ENCODE measurements around the gene RFC3. TPM values are rescaled to one million over a fixed set of nuclear protein-coding genes. Genes with fewer than 3 reads are reported as not detected.

RFC3 gene
- total RNA-seq, 5 donors from 2014 or later (not counting 1 experiment from before 2014, with no cell fraction given): 5.7 to 8.7 (median 6.1) TPM

DNA sequence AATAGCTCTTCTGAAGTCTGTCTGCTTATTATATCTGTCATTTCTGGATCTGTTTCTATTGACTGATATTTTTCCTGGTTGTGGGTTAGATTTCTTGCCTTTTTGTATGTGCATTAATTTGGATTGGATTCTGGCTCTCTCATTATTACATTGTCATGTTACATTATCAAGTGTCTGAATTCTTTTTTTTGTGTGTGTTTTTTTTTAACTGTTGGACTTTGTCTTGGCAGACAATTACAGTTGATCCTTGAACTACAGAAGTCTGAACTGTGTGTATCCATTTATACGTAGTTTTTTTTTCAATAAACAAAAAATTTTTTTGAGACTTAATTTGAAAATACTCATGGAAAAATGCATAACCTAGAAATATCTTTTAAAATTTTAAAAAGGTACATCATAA, 22.5 kb downstream of the RFC3 start:
- POLR2A ChIA-PET: no interaction called here
- Histone ChIP-seq H3K4me1 (ENCODE audit: control insufficient read depth in 1 of 2, extremely low read depth in 1 of 2, insufficient read depth in 2 of 2, low read length in 2 of 2) (no peaks in the 10 kb centered on the region), H3K27ac (ENCODE audit: low read length) (no peak overlapping the region), H3K27me3 (replicated peaks in 1 of 2; ENCODE audit: control insufficient read depth in 2 of 2, extremely low read depth in 1 of 2, insufficient read depth in 2 of 2, low read length in 1 of 2) (no peaks in the 10 kb centered on the region), H3K9me3 (no peaks in the 10 kb centered on the region), H3K4me3 (ENCODE audit: control insufficient read depth in 1 of 2, extremely low read depth in 1 of 2, low read length in 1 of 2) (no peak overlapping the region), H3K36me3 (ENCODE audit: control insufficient read depth in 2 of 2, extremely low read depth in 1 of 2, insufficient read depth in 1 of 2, low read length in 1 of 2) (no peaks in the 10 kb centered on the region)
- Mint-ChIP-seq H3K36me3 (peaks cover 45% of the 10 kb centered on the region), H3K27me3 (no peaks in the 10 kb centered on the region), H3K9me3 (no peaks in the 10 kb centered on the region), H3K27ac (no peak overlapping the region), H3K4me3 (no peak overlapping the region), H3K4me1 (no peaks in the 10 kb centered on the region)
- WGBS (ENCODE audit: insufficient coverage): no CpG with 5 or more reads among the region's 1 CpG
- DNase-seq: no peak
- CTCF ChIA-PET: interaction anchor here in 1 of 2 donors (0.6 to 1.3 kb wide), 2 partner anchors 9 to 588 kb away, joined by 3 read pairs; no protein-coding TSS in a partner anchor
- no peak for ATAC-seq (replicated peaks in 1 of 4)

DNA sequence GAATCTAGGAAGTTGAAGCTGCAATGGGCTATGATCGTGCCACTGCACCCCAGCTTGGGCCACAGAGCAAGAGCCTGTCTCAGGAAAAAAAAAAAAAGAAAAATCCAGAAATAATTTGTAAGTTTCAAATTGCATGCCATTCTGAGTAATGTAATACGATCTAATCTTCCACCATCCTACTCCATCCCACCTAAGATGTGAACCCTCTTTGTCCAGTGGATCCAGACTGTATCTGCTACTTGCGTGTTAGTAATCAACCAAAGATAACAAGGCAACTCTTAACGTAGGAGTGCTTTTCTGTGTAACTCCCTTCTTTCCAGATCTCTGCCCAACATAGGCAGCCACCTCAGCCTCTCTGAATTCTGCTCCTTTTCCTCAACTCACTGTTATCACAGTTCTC, 24.3 kb downstream of the RFC3 start:
- Histone ChIP-seq H3K4me3 (ENCODE audit: control insufficient read depth in 1 of 2, extremely low read depth in 1 of 2, low read length in 1 of 2) (no peak overlapping the region), H3K4me1 (ENCODE audit: control insufficient read depth in 1 of 2, extremely low read depth in 1 of 2, insufficient read depth in 2 of 2, low read length in 2 of 2) (no peaks in the 10 kb centered on the region), H3K27ac (ENCODE audit: low read length) (no peak overlapping the region), H3K36me3 (ENCODE audit: control insufficient read depth in 2 of 2, extremely low read depth in 1 of 2, insufficient read depth in 1 of 2, low read length in 1 of 2) (no peaks in the 10 kb centered on the region), H3K9me3 (no peaks in the 10 kb centered on the region), H3K27me3 (replicated peaks in 1 of 2; ENCODE audit: control insufficient read depth in 2 of 2, extremely low read depth in 1 of 2, insufficient read depth in 2 of 2, low read length in 1 of 2) (no peaks in the 10 kb centered on the region)
- no peaks in the 10 kb centered on the region for H3K4me1 Mint-ChIP-seq
- CTCF ChIA-PET: no interaction called here
- H3K4me3 Mint-ChIP-seq: no peak overlapping the region
- ATAC-seq (replicated peaks in 1 of 4) (no peak), DNase-seq (no peak)
- no peaks in the 10 kb centered on the region for H3K27me3 Mint-ChIP-seq
- 71% methylated on average over 2 of the region's 4 CpGs for WGBS (ENCODE audit: insufficient coverage)
- H3K36me3 Mint-ChIP-seq: peaks cover 49% of the 10 kb centered on the region
- H3K27ac Mint-ChIP-seq: no peak overlapping the region
- no peaks in the 10 kb centered on the region for H3K9me3 Mint-ChIP-seq
- POLR2A ChIA-PET: no interaction called here

DNA sequence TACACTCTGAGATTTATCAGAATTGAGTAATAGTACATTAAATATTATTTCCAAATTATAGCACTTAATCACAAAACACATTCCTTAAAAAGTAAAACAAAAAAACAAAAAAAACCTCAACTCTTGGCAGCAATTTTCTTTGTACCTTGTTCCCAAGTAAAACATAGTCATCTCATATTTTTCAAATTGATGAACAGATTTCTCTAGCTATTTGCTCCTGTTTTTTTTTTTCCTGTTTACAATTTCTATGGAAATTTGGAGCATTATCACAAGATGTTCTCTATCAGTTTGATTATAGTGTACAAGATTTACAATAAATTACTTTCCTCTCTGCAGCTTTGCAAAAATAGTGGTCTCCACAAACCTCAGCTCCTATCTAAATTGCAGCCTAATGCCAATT, 25.0 kb downstream of the RFC3 start:
- no peak overlapping the region for H3K27ac Mint-ChIP-seq
- Histone ChIP-seq H3K4me3 (ENCODE audit: control insufficient read depth in 1 of 2, extremely low read depth in 1 of 2, low read length in 1 of 2) (no peak overlapping the region), H3K36me3 (ENCODE audit: control insufficient read depth in 2 of 2, extremely low read depth in 1 of 2, insufficient read depth in 1 of 2, low read length in 1 of 2) (no peaks in the 10 kb centered on the region), H3K27ac (ENCODE audit: low read length) (no peak overlapping the region), H3K9me3 (no peaks in the 10 kb centered on the region), H3K4me1 (ENCODE audit: control insufficient read depth in 1 of 2, extremely low read depth in 1 of 2, insufficient read depth in 2 of 2, low read length in 2 of 2) (no peaks in the 10 kb centered on the region), H3K27me3 (replicated peaks in 1 of 2; ENCODE audit: control insufficient read depth in 2 of 2, extremely low read depth in 1 of 2, insufficient read depth in 2 of 2, low read length in 1 of 2) (no peaks in the 10 kb centered on the region)
- ChIA-PET CTCF (no interaction called here), POLR2A (no interaction called here)
- no peaks in the 10 kb centered on the region for H3K27me3 Mint-ChIP-seq
- no peak for DNase-seq
- H3K9me3 Mint-ChIP-seq: no peaks in the 10 kb centered on the region
- peaks cover 51% of the 10 kb centered on the region for H3K36me3 Mint-ChIP-seq
- ATAC-seq (replicated peaks in 1 of 4): no peak
- H3K4me3 Mint-ChIP-seq: no peak overlapping the region
- no peaks in the 10 kb centered on the region for H3K4me1 Mint-ChIP-seq

DNA sequence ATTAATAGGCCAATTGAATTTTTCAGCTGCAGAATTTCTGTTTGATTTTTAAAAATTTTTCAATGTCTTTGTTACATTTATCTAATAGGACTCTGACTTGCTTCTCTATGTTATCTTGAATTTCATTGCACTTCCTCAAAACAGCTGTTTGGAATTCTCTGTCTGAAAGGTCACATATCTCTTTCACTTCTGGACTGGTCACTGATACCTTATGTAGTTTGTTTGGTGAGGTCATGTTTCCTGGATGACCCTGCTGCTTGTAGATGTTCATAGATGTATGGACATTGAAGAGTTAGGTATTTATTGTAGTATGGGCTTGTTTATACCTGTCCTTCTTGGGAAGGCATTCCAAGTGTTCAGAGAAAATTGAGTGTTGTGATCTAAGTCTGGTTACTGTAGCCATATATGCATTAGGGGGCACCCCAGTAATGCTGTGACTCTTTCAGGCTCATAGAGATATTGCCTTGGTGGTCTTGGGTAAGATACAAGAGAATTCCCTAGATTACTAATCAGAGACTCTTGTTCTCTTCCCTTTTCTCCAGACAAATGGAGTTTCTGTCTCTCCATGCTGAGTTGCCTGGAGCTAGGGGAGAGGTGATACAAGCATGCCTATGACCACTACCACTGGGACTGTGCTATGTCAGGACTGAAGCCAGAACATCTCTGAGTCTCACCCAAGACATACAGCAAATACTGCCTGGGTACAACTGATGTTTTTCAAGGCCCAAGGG, 27.8 kb downstream of the RFC3 start:
- H3K9me3 ChIP-seq: no peaks in the 10 kb centered on the region
- no peak overlapping the region for H3K27ac ChIP-seq (ENCODE audit: low read length)
- POLR2A ChIA-PET: no interaction called here
- H3K4me1 ChIP-seq (ENCODE audit: control insufficient read depth in 1 of 2, extremely low read depth in 1 of 2, insufficient read depth in 2 of 2, low read length in 2 of 2): no peaks in the 10 kb centered on the region
- Mint-ChIP-seq H3K9me3 (no peaks in the 10 kb centered on the region), H3K36me3 (peaks cover 51% of the 10 kb centered on the region), H3K27me3 (no peaks in the 10 kb centered on the region), H3K4me3 (no peak overlapping the region), H3K27ac (no peak overlapping the region), H3K4me1 (no peaks in the 10 kb centered on the region)
- DNase-seq (no peak), ATAC-seq (replicated peaks in 1 of 4) (no peak)
- H3K36me3 ChIP-seq (ENCODE audit: control insufficient read depth in 2 of 2, extremely low read depth in 1 of 2, insufficient read depth in 1 of 2, low read length in 1 of 2): peaks cover 0 to 2% of the 10 kb centered on the region in 2 donors
- CTCF ChIA-PET: no interaction called here
- no peaks in the 10 kb centered on the region for H3K27me3 ChIP-seq (replicated peaks in 1 of 2; ENCODE audit: control insufficient read depth in 2 of 2, extremely low read depth in 1 of 2, insufficient read depth in 2 of 2, low read length in 1 of 2)
- H3K4me3 ChIP-seq (ENCODE audit: control insufficient read depth in 1 of 2, extremely low read depth in 1 of 2, low read length in 1 of 2): no peak overlapping the region

DNA sequence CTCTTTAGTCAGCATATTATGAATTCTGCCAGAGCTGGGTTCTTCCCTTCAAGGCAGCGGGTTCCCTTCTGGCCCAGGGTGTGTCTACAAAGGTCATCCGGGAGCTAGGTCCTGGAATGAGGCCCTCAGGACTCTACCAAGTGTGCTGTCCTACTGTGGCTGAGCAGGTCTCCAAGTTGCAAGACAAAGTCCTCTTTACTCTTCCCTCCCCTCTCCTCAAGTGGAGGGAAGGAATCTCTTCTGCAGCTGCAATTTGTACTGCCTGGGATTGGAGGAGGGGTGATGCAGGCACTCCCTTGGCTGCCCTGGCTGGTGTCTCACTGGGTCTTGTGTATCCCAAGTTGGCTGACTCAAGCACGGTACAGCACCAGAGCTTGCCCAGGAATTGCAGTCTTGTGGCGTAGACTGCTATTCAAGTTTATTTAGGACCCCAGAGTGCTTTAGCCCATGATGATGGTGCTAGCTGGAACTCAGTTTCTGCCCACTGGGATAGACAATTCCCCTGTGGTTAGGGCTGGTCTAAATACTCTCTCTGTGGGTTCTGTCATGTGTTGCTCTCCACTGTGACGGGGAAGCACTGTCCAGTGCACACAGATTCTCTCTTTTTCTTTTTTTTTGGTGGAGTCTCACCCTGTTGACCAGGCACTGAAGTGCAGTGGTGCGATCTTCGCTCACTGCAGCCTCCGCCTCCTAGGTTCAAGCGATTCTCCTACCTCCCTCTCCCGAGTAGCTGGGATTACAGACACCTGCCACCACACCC, 28.5 kb downstream of the RFC3 start:
- CTCF ChIA-PET: interaction anchor here in 1 of 2 donors (0.6 kb wide), 1 partner anchor 30 kb away, joined by 3 read pairs; no protein-coding TSS in a partner anchor
- Histone ChIP-seq H3K9me3 (no peaks in the 10 kb centered on the region), H3K4me3 (ENCODE audit: control insufficient read depth in 1 of 2, extremely low read depth in 1 of 2, low read length in 1 of 2) (no peak overlapping the region), H3K4me1 (ENCODE audit: control insufficient read depth in 1 of 2, extremely low read depth in 1 of 2, insufficient read depth in 2 of 2, low read length in 2 of 2) (no peaks in the 10 kb centered on the region), H3K36me3 (ENCODE audit: control insufficient read depth in 2 of 2, extremely low read depth in 1 of 2, insufficient read depth in 1 of 2, low read length in 1 of 2) (peaks cover 0 to 2% of the 10 kb centered on the region in 2 donors), H3K27me3 (replicated peaks in 1 of 2; ENCODE audit: control insufficient read depth in 2 of 2, extremely low read depth in 1 of 2, insufficient read depth in 2 of 2, low read length in 1 of 2) (no peaks in the 10 kb centered on the region), H3K27ac (ENCODE audit: low read length) (no peak overlapping the region)
- H3K36me3 Mint-ChIP-seq: peaks cover 54% of the 10 kb centered on the region
- H3K4me3 Mint-ChIP-seq: no peak overlapping the region
- no peaks in the 10 kb centered on the region for H3K27me3 Mint-ChIP-seq
- DNase-seq: no peak
- 100% methylated on average over 4 of the region's 10 CpGs for WGBS (ENCODE audit: insufficient coverage)
- H3K9me3 Mint-ChIP-seq: no peaks in the 10 kb centered on the region
- ATAC-seq (replicated peaks in 1 of 4): no peak
- POLR2A ChIA-PET: no interaction called here
- no peaks in the 10 kb centered on the region for H3K4me1 Mint-ChIP-seq
- H3K27ac Mint-ChIP-seq: no peak overlapping the region

DNA sequence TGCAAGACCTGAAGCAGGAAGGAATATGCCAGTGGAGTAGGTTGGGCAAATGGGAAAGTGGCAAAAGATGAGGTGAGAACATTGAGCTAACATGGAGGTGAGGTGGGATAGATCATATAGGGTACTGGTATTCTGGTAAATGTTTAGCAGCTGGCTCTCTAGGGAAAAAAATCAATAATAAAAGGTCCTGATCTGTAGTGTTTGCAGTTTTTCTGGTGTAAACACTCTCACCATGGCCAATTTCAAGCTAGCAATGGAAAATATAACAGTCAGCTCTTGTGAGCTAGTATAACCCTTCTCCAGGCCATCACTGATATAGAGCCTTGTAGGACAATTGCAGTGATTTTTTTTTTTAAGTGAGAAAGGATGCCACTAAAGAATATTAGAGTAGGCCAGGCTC, 31.3 kb downstream of the RFC3 start:
- Mint-ChIP-seq H3K36me3 (peaks cover 50% of the 10 kb centered on the region), H3K9me3 (no peaks in the 10 kb centered on the region), H3K4me1 (no peaks in the 10 kb centered on the region), H3K27ac (no peak overlapping the region), H3K27me3 (no peaks in the 10 kb centered on the region), H3K4me3 (no peak overlapping the region)
- no peaks in the 10 kb centered on the region for H3K4me1 ChIP-seq (ENCODE audit: control insufficient read depth in 1 of 2, extremely low read depth in 1 of 2, insufficient read depth in 2 of 2, low read length in 2 of 2)
- ATAC-seq (replicated peaks in 1 of 4): no peak
- DNase-seq: no peak
- CTCF ChIA-PET: interaction anchor here in 1 of 2 donors (1.2 kb wide), 1 partner anchor 8 kb away, joined by 3 read pairs; no protein-coding TSS in a partner anchor
- POLR2A ChIA-PET: no interaction called here
- H3K4me3 ChIP-seq (ENCODE audit: control insufficient read depth in 1 of 2, extremely low read depth in 1 of 2, low read length in 1 of 2): no peak overlapping the region
- peaks cover 0 to 2% of the 10 kb centered on the region in 2 donors for H3K36me3 ChIP-seq (ENCODE audit: control insufficient read depth in 2 of 2, extremely low read depth in 1 of 2, insufficient read depth in 1 of 2, low read length in 1 of 2)
- H3K27me3 ChIP-seq (replicated peaks in 1 of 2; ENCODE audit: control insufficient read depth in 2 of 2, extremely low read depth in 1 of 2, insufficient read depth in 2 of 2, low read length in 1 of 2): no peaks in the 10 kb centered on the region
- H3K27ac ChIP-seq (ENCODE audit: low read length): no peak overlapping the region
- H3K9me3 ChIP-seq: no peaks in the 10 kb centered on the region

Data from T-cell (primary cell).